Nucleus accumbens (tissue), 56 donors: Measurements from ENCODE around the gene SPTB.

Experiments
- DNase-seq, 56 donors: peaks; one replicate each; lab custom pipeline; 2025; lab: John Stamatoyannopoulos, UW

SPTB gene

GRCh38 chr14:64721899-64722298 is 157.8 kb downstream of the SPTB start:
- no peak for DNase-seq

- peak in 7 of 56 donors; percentile 8 to 66 (median 28) for DNase-seq
Observed at GRCh38 chr14:64721391-64721791, 158.3 kb downstream of the SPTB start.

GRCh38 chr14:64720131-64720576 is 159.6 kb downstream of the SPTB start:
- DNase-seq = no peak

GRCh38 chr14:64719601-64720000 is 160.1 kb downstream of the SPTB start:
- DNase-seq = no peak

- no peak for DNase-seq
Observed at GRCh38 chr14:64718762-64719161, 160.9 kb downstream of the SPTB start.

- DNase-seq = peak in 3 of 56 donors; percentile 20 to 45 (median 21)
Observed at GRCh38 chr14:64717870-64718269, 161.8 kb downstream of the SPTB start.

- DNase-seq = peak in 44 of 56 donors; percentile 14 to 84 (median 58)
Observed at GRCh38 chr14:64715628-64716412, 163.9 kb downstream of the SPTB start.

- DNase-seq = peak in 2 of 56 donors; percentile 26 to 71
Observed at GRCh38 chr14:64715146-64715627, 164.5 kb downstream of the SPTB start.

- no peak for DNase-seq
Observed at GRCh38 chr14:64714432-64715025, 165.2 kb downstream of the SPTB start.

- no peak for DNase-seq
Observed at GRCh38 chr14:64713677-64714076, 166.0 kb downstream of the SPTB start.

GRCh38 chr14:64711039-64711438 is 168.7 kb downstream of the SPTB start:
- no peak for DNase-seq

- no peak for DNase-seq
Observed at GRCh38 chr14:64709126-64709525, 170.6 kb downstream of the SPTB start.

GRCh38 chr14:64708148-64709004 is 171.3 kb downstream of the SPTB start:
- peak in 34 of 56 donors; percentile 17 to 71 (median 38) for DNase-seq

GRCh38 chr14:64707661-64708060 is 172.0 kb downstream of the SPTB start:
- DNase-seq = no peak

GRCh38 chr14:64706593-64707193 is 173.0 kb downstream of the SPTB start:
- DNase-seq = peak in 53 of 56 donors; percentile 40 to 95 (median 85)

- peak in 1 of 56 donors; percentile 44 for DNase-seq
Observed at GRCh38 chr14:64706119-64706592, 173.6 kb downstream of the SPTB start.

- DNase-seq = peak in 38 of 56 donors; percentile 10 to 72 (median 50)
Observed at GRCh38 chr14:64705381-64706118, 174.2 kb downstream of the SPTB start.

GRCh38 chr14:64704743-64705380 is 174.8 kb downstream of the SPTB start:
- peak in 13 of 56 donors; percentile 28 to 70 (median 57) for DNase-seq
